HUES64 (cell line): ENCODE measurements around the gene MT4. TPM values are rescaled to one million over a fixed set of nuclear protein-coding genes. Genes with fewer than 3 reads are reported as not detected.

ENCODE experiments used
- H3K27ac ChIP-seq: 2 replicates; pipeline ENCODE4 v1.7.0; 2013; ENCODE audit warnings: low read depth, low read length, inconsistent platforms
- H3K27me3 ChIP-seq: 2 replicates; pipeline ENCODE4 v1.6.1; 2013; ENCODE audit warnings: mild to moderate bottlenecking, low read length; ENCODE audit not compliant: insufficient read depth
- H3K36me3 ChIP-seq: 2 replicates; pipeline ENCODE4 v1.6.1; 2013; ENCODE audit warnings: mild to moderate bottlenecking, low read length; ENCODE audit not compliant: insufficient read depth
- H3K4me1 ChIP-seq: 2 replicates; pipeline ENCODE4 v1.6.1; 2013; ENCODE audit warnings: mild to moderate bottlenecking, low read length, moderate library complexity; ENCODE audit not compliant: insufficient read depth
- H3K4me3 ChIP-seq: 2 replicates; pipeline ENCODE4 v1.5.1; 2013; ENCODE audit warnings: mild to moderate bottlenecking, low read length, moderate library complexity
- H3K9ac ChIP-seq: 2 replicates; pipeline ENCODE4 v1.6.1; 2013; ENCODE audit warnings: mild to moderate bottlenecking, low read depth, low read length
- H3K9me3 ChIP-seq: 2 replicates; pipeline ENCODE4 v1.6.1; 2013; ENCODE audit warnings: low read depth, low read length; ENCODE audit not compliant: insufficient read depth
- WGBS: fragments of 150-250, 120-280 bp; methylation state at CpG from one replicate; pipeline ENCODE4 v1.1.7; 2013; ENCODE audit warnings: missing lambda C conversion rate; 5-methylcytosine and 5-hydroxymethylcytosine counted together
- polyA plus RNA-seq, 2 experiments: library from polyadenylated mRNA; stranded (reverse); fragments of 50-300 nt; gene quantifications; one replicate each; pipeline ENCODE4 v1.2.3, GENCODE V29; 2013

MT4 gene
- not detected for polyA plus RNA-seq (2013, experiment 1 of 2)
- polyA plus RNA-seq (2013, experiment 2 of 2), result not detected

- Histone ChIP-seq H3K36me3 (no peaks in the 10 kb centered on the region), H3K9me3 (no peaks in the 10 kb centered on the region), H3K27me3 (no peaks in the 10 kb centered on the region; the same call in 1 of the 2 replicates), H3K9ac (no peak within 1 kb of the TSS), H3K4me1 (no peaks in the 10 kb centered on the region), H3K4me3 (no peak within 1 kb of the TSS), H3K27ac (no peak within 1 kb of the TSS)
- WGBS, result 90% methylated on average over 11 of the region's 12 CpGs
Measured at GRCh38 chr16:56564793-56565477, at the start of gene MT4. Gene MT4 (plus strand): TSS chr16:56565073. CDS start chr16:56565129, 56 bp downstream.

GRCh38 chr16:56515665-56516064 lies 49.2 kb upstream of the MT4 start:
- 0 out of 2 replicates have a peak, but pooled peaks cover 3% of the 10 kb centered on the region for H3K9me3 ChIP-seq
- H3K4me1 ChIP-seq, result 0 out of 2 replicates have a peak, but pooled peaks cover 5% of the 10 kb centered on the region
- WGBS, result 79% methylated on average over 6 of the region's 6 CpGs
- no peak overlapping the region for H3K9ac ChIP-seq
- H3K27me3 ChIP-seq, result no peaks in the 10 kb centered on the region
- H3K36me3 ChIP-seq, result 0 out of 2 replicates have a peak, but pooled peaks cover 3% of the 10 kb centered on the region
- no peak overlapping the region for H3K4me3 ChIP-seq
- H3K27ac ChIP-seq, result no peak overlapping the region

DNA sequence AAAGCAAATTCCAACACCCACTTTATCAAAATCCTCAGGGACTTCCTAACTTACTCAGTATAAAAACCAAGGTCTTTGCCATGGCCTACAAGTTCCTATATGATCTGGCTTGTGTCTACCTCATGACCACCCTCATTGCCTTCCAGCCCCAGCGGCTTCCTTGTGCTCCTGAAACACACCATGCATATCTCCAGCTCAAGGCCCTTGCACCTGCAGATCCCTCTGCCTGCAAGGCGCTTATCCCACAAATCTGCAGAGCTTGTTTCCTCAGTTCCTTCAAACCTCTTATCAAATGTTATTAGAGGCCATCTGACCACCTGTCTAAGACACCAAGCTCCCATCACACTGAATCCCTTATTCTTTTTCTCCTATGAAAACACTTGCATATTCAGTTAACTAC lies 47.7 kb upstream of the MT4 start:
- Histone ChIP-seq H3K27me3 (no peaks in the 10 kb centered on the region), H3K27ac (no peak overlapping the region), H3K36me3 (0 out of 2 replicates have a peak, but pooled peaks cover 3% of the 10 kb centered on the region), H3K4me3 (no peak overlapping the region), H3K9ac (no peak overlapping the region), H3K9me3 (0 out of 2 replicates have a peak, but pooled peaks cover 2% of the 10 kb centered on the region), H3K4me1 (0 out of 2 replicates have a peak, but pooled peaks cover 5% of the 10 kb centered on the region)
- WGBS, result 90% methylated on average over 2 of the region's 2 CpGs

GRCh38 chr16:56518425-56518824 lies 46.4 kb upstream of the MT4 start:
- no peak overlapping the region for H3K4me3 ChIP-seq
- no peaks in the 10 kb centered on the region for H3K36me3 ChIP-seq
- no peak overlapping the region for H3K27ac ChIP-seq
- H3K9me3 ChIP-seq, result no peaks in the 10 kb centered on the region
- H3K9ac ChIP-seq, result no peak overlapping the region
- 93% methylated on average over 6 of the region's 7 CpGs for WGBS
- 0 out of 2 replicates have a peak, but pooled peaks cover 5% of the 10 kb centered on the region for H3K4me1 ChIP-seq
- H3K27me3 ChIP-seq, result no peaks in the 10 kb centered on the region

DNA sequence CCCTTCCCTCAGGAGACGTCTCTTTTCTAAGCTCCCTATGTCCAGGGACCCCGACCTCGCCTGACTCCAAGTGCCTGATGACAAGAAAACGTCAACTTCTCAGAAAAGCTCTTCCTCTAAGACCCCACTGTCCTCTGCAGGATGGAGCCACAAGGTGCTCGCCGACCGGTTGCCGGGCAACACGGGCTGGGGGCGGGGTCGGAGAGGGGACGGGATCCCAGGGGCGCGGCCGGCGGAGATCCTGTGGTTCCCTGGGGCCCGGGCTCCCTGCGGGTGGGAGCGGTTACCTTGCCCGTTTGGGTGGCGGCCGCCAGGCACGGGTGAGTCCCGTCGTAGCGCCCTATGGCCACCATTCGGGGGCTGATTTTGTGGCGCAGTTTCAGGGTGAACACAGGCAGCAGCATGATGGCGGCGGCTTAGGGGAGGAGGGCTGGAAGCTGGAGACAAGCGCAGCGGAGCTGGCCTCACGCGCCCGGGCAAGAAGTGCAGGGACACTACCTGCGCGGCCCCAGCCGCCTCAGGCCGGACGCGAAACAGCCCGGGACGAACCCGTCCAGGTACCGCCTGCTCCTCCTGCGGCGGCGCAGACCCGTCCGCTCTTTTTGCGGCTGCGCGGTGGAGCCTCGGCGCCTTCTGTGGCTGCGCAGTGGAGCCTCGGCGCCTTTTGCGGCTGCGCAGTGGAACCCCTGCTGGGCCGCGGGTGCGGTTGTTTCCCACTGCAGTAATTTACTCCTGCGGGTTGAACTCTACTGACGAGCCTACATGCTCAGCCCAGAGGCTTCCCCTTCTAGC lies 45.2 kb upstream of the MT4 start, which contains the start of gene BBS2:
Gene BBS2 (minus strand): TSS at position 566 of the 792 bp plus-strand sequence. CDS start 162 bp downstream, at position 404.
- peak within 1 kb of the TSS; percentile 94 for H3K4me3 ChIP-seq
- H3K27me3 ChIP-seq, result no peaks in the 10 kb centered on the region
- H3K36me3 ChIP-seq, result no peaks in the 10 kb centered on the region
- under 1% methylated on average over 65 of the region's 65 CpGs for WGBS
- peak within 1 kb of the TSS; percentile 51; the same call in 1 of the 2 replicates for H3K27ac ChIP-seq
- H3K9me3 ChIP-seq, result no peaks in the 10 kb centered on the region
- H3K9ac ChIP-seq, result peak within 1 kb of the TSS; percentile 64
- H3K4me1 ChIP-seq, result 0 out of 2 replicates have a peak, but pooled peaks cover 5% of the 10 kb centered on the region

DNA sequence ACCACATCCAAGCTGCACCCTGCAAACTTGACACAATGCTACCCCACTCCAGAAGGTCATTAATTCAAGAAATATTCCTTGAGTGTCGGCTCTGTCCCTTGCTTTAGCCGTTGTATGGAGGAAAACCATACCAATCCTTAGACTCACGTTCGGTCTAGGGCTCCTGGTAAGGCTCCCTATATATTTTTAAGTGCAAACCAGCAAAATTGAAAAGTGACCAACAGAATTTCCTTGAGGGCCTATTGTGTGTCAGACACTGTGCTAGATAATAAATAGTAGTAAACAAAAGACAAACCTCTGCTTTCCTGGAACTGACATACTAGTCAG lies 44.7 kb upstream of the MT4 start:
- Histone ChIP-seq H3K4me3 (peak overlapping the region; percentile 94), H3K36me3 (no peaks in the 10 kb centered on the region), H3K27me3 (no peaks in the 10 kb centered on the region), H3K9ac (peak overlapping the region; percentile 58; the same call in 1 of the 2 replicates), H3K27ac (no peak overlapping the region), H3K9me3 (no peaks in the 10 kb centered on the region), H3K4me1 (0 out of 2 replicates have a peak, but pooled peaks cover 5% of the 10 kb centered on the region)
- 43% methylated on average over 4 of the region's 4 CpGs for WGBS

- Histone ChIP-seq H3K36me3 (no peaks in the 10 kb centered on the region), H3K4me1 (0 out of 2 replicates have a peak, but pooled peaks cover 2% of the 10 kb centered on the region), H3K27ac (no peak overlapping the region), H3K9me3 (no peaks in the 10 kb centered on the region), H3K27me3 (no peaks in the 10 kb centered on the region; the same call in 1 of the 2 replicates), H3K9ac (no peak overlapping the region), H3K4me3 (no peak overlapping the region)
- WGBS, result 90% methylated on average over 8 of the region's 9 CpGs
Measured at GRCh38 chr16:56525236-56525635, 39.6 kb upstream of the MT4 start.

DNA sequence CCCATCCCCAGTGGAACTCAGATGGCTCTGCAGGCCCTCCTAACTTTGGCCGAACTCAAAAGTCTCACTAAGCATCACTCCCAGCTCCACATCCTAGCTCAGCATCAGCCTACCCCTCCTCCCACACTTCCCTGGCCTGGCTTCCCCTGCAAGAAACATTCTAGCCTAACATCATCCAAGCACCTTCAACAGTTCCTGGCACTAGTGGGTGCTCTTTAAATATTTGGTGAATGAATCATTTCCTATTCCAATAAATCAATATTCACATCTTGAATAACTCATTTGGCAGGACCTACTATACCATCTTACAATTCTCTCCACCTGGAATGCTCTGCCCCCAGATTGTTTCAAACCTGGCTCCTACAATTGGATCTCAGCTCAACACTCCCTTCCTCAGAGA lies 34.0 kb upstream of the MT4 start:
- no peak overlapping the region for H3K4me3 ChIP-seq
- WGBS, result 90% methylated on average over 1 of the region's 1 CpG
- H3K27me3 ChIP-seq, result no peaks in the 10 kb centered on the region; the same call in none of the 2 replicates
- H3K36me3 ChIP-seq, result no peaks in the 10 kb centered on the region
- no peak overlapping the region for H3K27ac ChIP-seq
- H3K9ac ChIP-seq, result no peak overlapping the region
- H3K9me3 ChIP-seq, result no peaks in the 10 kb centered on the region
- no peaks in the 10 kb centered on the region for H3K4me1 ChIP-seq

DNA sequence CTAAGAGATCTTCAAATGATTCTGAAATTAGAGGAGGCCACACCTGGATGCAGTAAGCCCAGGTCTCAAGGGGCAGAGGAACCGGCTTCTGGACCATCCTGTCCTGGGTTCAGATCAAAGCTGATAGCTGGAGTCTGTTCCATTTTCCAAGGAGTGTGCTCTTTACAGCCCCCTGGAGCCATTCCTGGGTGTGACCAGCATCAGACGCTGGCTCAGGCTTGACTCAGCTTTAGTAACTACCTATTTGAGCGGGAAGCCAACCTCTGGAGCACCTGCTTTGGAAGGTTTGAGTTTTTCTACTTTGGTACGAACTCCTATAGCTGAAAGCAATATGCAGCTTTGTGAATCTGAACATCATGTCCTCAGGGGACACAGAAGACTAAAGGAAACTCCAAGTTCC lies 32.2 kb upstream of the MT4 start:
- peaks cover 5% of the 10 kb centered on the region for H3K27me3 ChIP-seq
- no peak overlapping the region for H3K4me3 ChIP-seq
- no peaks in the 10 kb centered on the region for H3K4me1 ChIP-seq
- no peaks in the 10 kb centered on the region for H3K36me3 ChIP-seq
- H3K27ac ChIP-seq, result no peak overlapping the region
- no peaks in the 10 kb centered on the region for H3K9me3 ChIP-seq
- H3K9ac ChIP-seq, result no peak overlapping the region
- 77% methylated on average over 4 of the region's 4 CpGs for WGBS

- H3K4me3 ChIP-seq, result no peak overlapping the region
- no peaks in the 10 kb centered on the region for H3K36me3 ChIP-seq
- no peaks in the 10 kb centered on the region for H3K9me3 ChIP-seq
- no peak overlapping the region for H3K27ac ChIP-seq
- WGBS, result 87% methylated on average over 8 of the region's 8 CpGs
- no peaks in the 10 kb centered on the region for H3K4me1 ChIP-seq
- no peak overlapping the region for H3K9ac ChIP-seq
- peaks cover 5% of the 10 kb centered on the region for H3K27me3 ChIP-seq
Measured at GRCh38 chr16:56534847-56535383, 30.0 kb upstream of the MT4 start.

GRCh38 chr16:56538331-56538730 lies 26.5 kb upstream of the MT4 start:
- H3K27ac ChIP-seq, result no peak overlapping the region

More at GRCh38 chr16:56538331-56538730, 26.5 kb upstream of the MT4 start:
- Histone ChIP-seq H3K9me3 (no peaks in the 10 kb centered on the region), H3K4me1 (no peaks in the 10 kb centered on the region), H3K27me3 (peaks cover 5% of the 10 kb centered on the region), H3K36me3 (no peaks in the 10 kb centered on the region), H3K9ac (no peak overlapping the region), H3K4me3 (no peak overlapping the region)
- 96% methylated on average over 7 of the region's 7 CpGs for WGBS
